ENCODE measurements around the gene ACLY.
"Not testable (repeated sequence)": the region's sequence is repeated elsewhere in the genome, so short reads cannot be mapped to it uniquely, and the experiment has no call there.

Gene ACLY

GRCh38 chr17:41941168-41941567 lies 22.4 kb upstream of the ACLY start:
- DNase-seq (ENCODE audit: extremely low read depth in 1 of 2, low read depth in 1 of 2), result no peak

GRCh38 chr17:41939693-41940090 lies 20.9 kb upstream of the ACLY start:
- DNase-seq (ENCODE audit: extremely low read depth in 1 of 2, low read depth in 1 of 2), result no peak

GRCh38 chr17:41939044-41939692 lies 20.4 kb upstream of the ACLY start:
- DNase-seq (ENCODE audit: extremely low read depth in 1 of 2, low read depth in 1 of 2), result no peak

GRCh38 chr17:41937970-41938954 lies 19.5 kb upstream of the ACLY start:
- no peak for DNase-seq (ENCODE audit: extremely low read depth in 1 of 2, low read depth in 1 of 2)

GRCh38 chr17:41935641-41936040 lies 16.9 kb upstream of the ACLY start:
- DNase-seq (ENCODE audit: extremely low read depth in 1 of 2, low read depth in 1 of 2), result no peak

- no peak for DNase-seq (ENCODE audit: extremely low read depth in 1 of 2, low read depth in 1 of 2)
Observed at GRCh38 chr17:41932816-41933389, 14.2 kb upstream of the ACLY start.

- not testable (repeated sequence) for DNase-seq (ENCODE audit: extremely low read depth in 1 of 2, low read depth in 1 of 2)
Observed at GRCh38 chr17:41931715-41932114, 13.0 kb upstream of the ACLY start.

- not testable (repeated sequence) for DNase-seq (ENCODE audit: extremely low read depth in 1 of 2, low read depth in 1 of 2)
Observed at GRCh38 chr17:41930833-41931156, 12.0 kb upstream of the ACLY start.

- DNase-seq (ENCODE audit: extremely low read depth in 1 of 2, low read depth in 1 of 2), result peak; percentile 94 to 95
Observed at GRCh38 chr17:41930009-41930832, 11.5 kb upstream of the ACLY start, which contains the start of gene ODAD4. Gene ODAD4 (plus strand): TSS chr17:41930617. CDS start chr17:41930724, 107 bp downstream.

GRCh38 chr17:41928693-41929251 lies 10.0 kb upstream of the ACLY start:
- no peak for DNase-seq (ENCODE audit: extremely low read depth in 1 of 2, low read depth in 1 of 2)

GRCh38 chr17:41925991-41926590 lies 7.3 kb upstream of the ACLY start:
- no peak for DNase-seq (ENCODE audit: extremely low read depth in 1 of 2, low read depth in 1 of 2)

GRCh38 chr17:41920580-41920955 lies 1.8 kb upstream of the ACLY start:
- no peak for DNase-seq (ENCODE audit: extremely low read depth in 1 of 2, low read depth in 1 of 2)

- DNase-seq (ENCODE audit: extremely low read depth in 1 of 2, low read depth in 1 of 2), result no peak
Observed at GRCh38 chr17:41919840-41920579, 1.3 kb upstream of the ACLY start.

- DNase-seq (ENCODE audit: extremely low read depth in 1 of 2, low read depth in 1 of 2), result no peak
Observed at GRCh38 chr17:41919165-41919817, 540 bp upstream of the ACLY start.

GRCh38 chr17:41917679-41918313 lies 955 bp downstream of the ACLY start:
- DNase-seq (ENCODE audit: extremely low read depth in 1 of 2, low read depth in 1 of 2), result peak in 1 of 2 donors; percentile 9

GRCh38 chr17:41917192-41917591 lies 1.6 kb downstream of the ACLY start:
- no peak for DNase-seq (ENCODE audit: extremely low read depth in 1 of 2, low read depth in 1 of 2)

- DNase-seq (ENCODE audit: extremely low read depth in 1 of 2, low read depth in 1 of 2), result no peak
Observed at GRCh38 chr17:41915566-41915965, 3.2 kb downstream of the ACLY start.

- DNase-seq (ENCODE audit: extremely low read depth in 1 of 2, low read depth in 1 of 2), result no peak
Observed at GRCh38 chr17:41915020-41915419, 3.7 kb downstream of the ACLY start.

All from stimulated activated CD8-positive, alpha-beta memory T cell treated with anti-CD3 and anti-CD28 coated beads, Interleukin-7, amount 100 ng/mL, for 48 hours (primary cell).